CD4-positive, alpha-beta memory T cell (primary cell): ENCODE data around the gene WWC1. TPM values are rescaled to one million over a fixed set of nuclear protein-coding genes. Genes with fewer than 3 reads are reported as not detected.

Experiments used
- CTCF ChIA-PET: fragments of 350-600 bp; sonication (Branson Sonifier 250); formaldehyde crosslinking; loops from one replicate; lab custom pipeline; 2021; ENCODE audit warnings: inconsistent platforms; ENCODE audit not compliant: partially characterized antibody; lab: Charles Lee
- POLR2A ChIA-PET: fragments of 350-600 bp; sonication (Branson Sonifier 250); formaldehyde crosslinking; loops from one replicate; lab custom pipeline; 2021; ENCODE audit not compliant: partially characterized antibody; lab: Charles Lee
- DNase-seq, 5 donors: peaks; one replicate each; pipeline versions ENCODE4 v3.0.0 to v3.0.0-alpha.2; 2020 to 2022; ENCODE audit warnings: mixed read lengths in 1 of 5
- H3K27ac ChIP-seq: one replicate; pipeline ENCODE4 v1.7.0; 2013; ENCODE audit warnings: low read depth, low read length
- H3K27me3 ChIP-seq: 2 replicates; pipeline ENCODE4 v1.7.0; 2013; ENCODE audit warnings: mild to moderate bottlenecking, low read length, moderate library complexity; ENCODE audit not compliant: insufficient read depth
- H3K36me3 ChIP-seq: 2 replicates; pipeline ENCODE4 v1.7.0; 2013; ENCODE audit warnings: mild to moderate bottlenecking, low read length, moderate library complexity; ENCODE audit not compliant: insufficient read depth
- H3K4me1 ChIP-seq: 2 replicates; pipeline ENCODE4 v1.7.0; 2013; ENCODE audit warnings: mild to moderate bottlenecking, low read length, moderate library complexity; ENCODE audit not compliant: insufficient read depth
- H3K4me3 ChIP-seq, 2 donors: one replicate each; pipeline ENCODE4 v1.7.0; 2013; ENCODE audit warnings: low read length in 2 of 2, mild to moderate bottlenecking in 1 of 2
- H3K9me3 ChIP-seq, 2 donors: one replicate each; pipeline ENCODE4 v1.7.0; 2013; ENCODE audit warnings: low read length in 2 of 2, control low read depth in 1 of 2; ENCODE audit not compliant: control insufficient read depth in 1 of 2
- H3K27ac Mint-ChIP-seq, 7 donors: one replicate each; pipeline ENCODE4 v1.8.0; 2020 to 2021; ENCODE audit warnings: mixed read lengths in 7 of 7, mild to moderate bottlenecking in 6 of 7, inconsistent platforms in 3 of 7, moderate library complexity in 3 of 7
- H3K27me3 Mint-ChIP-seq, 2 donors: one replicate each; pipeline ENCODE4 v1.8.0; 2020 to 2021; ENCODE audit warnings: mixed read lengths in 2 of 2
- H3K36me3 Mint-ChIP-seq, 2 donors: one replicate each; pipeline ENCODE4 v1.8.0; 2020 to 2021; ENCODE audit warnings: mixed read lengths in 2 of 2, inconsistent platforms in 1 of 2, mild to moderate bottlenecking in 1 of 2
- H3K4me1 Mint-ChIP-seq, 4 donors: one replicate each; pipeline ENCODE4 v1.8.0; 2020 to 2021; ENCODE audit warnings: mixed read lengths in 4 of 4, mild to moderate bottlenecking in 1 of 4
- H3K4me3 Mint-ChIP-seq, 8 donors: one replicate each; pipeline ENCODE4 v1.8.0; 2020 to 2021; ENCODE audit warnings: mixed read lengths in 8 of 8, mild to moderate bottlenecking in 7 of 8, moderate library complexity in 6 of 8, inconsistent platforms in 3 of 8
- H3K9me3 Mint-ChIP-seq, 8 donors: one replicate each; pipeline ENCODE4 v1.8.0; 2020 to 2021; ENCODE audit warnings: mixed read lengths in 8 of 8, mild to moderate bottlenecking in 5 of 8, inconsistent platforms in 3 of 8, moderate library complexity in 1 of 8
- intact Hi-C: fragments of 100-400 bp; cut with micrococcal nuclease; formaldehyde crosslinking; loops from one replicate; pipeline ENCODE4 v1.15.1; 2023
- polyA plus RNA-seq, 2 donors: library from polyadenylated mRNA; unstranded; fragments of 300-500 nt; fragmentation: Illumina TruSeq; gene quantifications; one replicate each; pipeline ENCODE4 v1.2.3, GENCODE V29; 2021
- total RNA-seq, 2 experiments: library from RNA; stranded (reverse); gene quantifications; one replicate each; pipeline ENCODE4 v1.2.3, GENCODE V29; 2021

WWC1 gene
- total and polyA plus RNA-seq, 4 experiments from 2014 or later: 0.22 to 2.7 (median 1.5) TPM

DNA sequence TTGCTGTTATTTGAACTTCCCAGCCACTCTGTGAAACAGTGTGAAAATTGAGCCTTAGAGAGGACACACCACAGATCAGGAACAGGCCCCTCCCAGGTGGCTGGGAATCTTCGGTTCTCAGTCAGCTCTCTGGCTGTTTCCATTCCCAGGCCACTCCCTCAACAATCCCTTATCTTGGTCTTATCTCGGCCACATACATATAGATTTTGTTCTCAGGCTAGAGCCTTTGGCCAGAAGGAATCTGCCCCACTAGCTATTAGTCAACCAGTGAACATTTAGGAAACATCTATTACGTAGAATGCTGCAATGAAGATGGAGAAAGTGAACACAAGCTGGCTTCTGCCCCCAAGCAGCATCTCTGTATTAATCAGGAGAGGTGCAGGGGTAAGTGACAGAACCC lies 21.0 kb upstream of the WWC1 start:
- no peak overlapping the region for H3K4me3 Mint-ChIP-seq
- no peaks in the 10 kb centered on the region for H3K27me3 ChIP-seq
- no peak overlapping the region for H3K27ac ChIP-seq
- no peaks in the 10 kb centered on the region for H3K36me3 ChIP-seq
- peaks cover 10% of the 10 kb centered on the region for H3K4me1 ChIP-seq
- H3K4me3 ChIP-seq: no peak overlapping the region
- H3K9me3 ChIP-seq: no peaks in the 10 kb centered on the region
- POLR2A ChIA-PET: no interaction called here
- H3K9me3 Mint-ChIP-seq: no peaks in the 10 kb centered on the region
- intact Hi-C loops: no loop called here
- peaks cover 3 to 19% of the 10 kb centered on the region in 2 donors for H3K27me3 Mint-ChIP-seq
- no peaks in the 10 kb centered on the region for H3K36me3 Mint-ChIP-seq
- H3K27ac Mint-ChIP-seq: no peak overlapping the region
- H3K4me1 Mint-ChIP-seq: peaks cover 7 to 14% (median 11%) of the 10 kb centered on the region in 4 donors
- CTCF ChIA-PET: interaction anchor here (0.6 to 2.2 kb wide), 20 partner anchors 9 to 1311 kb away, joined by 3 to 14 read pairs (median 4); no protein-coding TSS in a partner anchor
- no peak for DNase-seq

DNA sequence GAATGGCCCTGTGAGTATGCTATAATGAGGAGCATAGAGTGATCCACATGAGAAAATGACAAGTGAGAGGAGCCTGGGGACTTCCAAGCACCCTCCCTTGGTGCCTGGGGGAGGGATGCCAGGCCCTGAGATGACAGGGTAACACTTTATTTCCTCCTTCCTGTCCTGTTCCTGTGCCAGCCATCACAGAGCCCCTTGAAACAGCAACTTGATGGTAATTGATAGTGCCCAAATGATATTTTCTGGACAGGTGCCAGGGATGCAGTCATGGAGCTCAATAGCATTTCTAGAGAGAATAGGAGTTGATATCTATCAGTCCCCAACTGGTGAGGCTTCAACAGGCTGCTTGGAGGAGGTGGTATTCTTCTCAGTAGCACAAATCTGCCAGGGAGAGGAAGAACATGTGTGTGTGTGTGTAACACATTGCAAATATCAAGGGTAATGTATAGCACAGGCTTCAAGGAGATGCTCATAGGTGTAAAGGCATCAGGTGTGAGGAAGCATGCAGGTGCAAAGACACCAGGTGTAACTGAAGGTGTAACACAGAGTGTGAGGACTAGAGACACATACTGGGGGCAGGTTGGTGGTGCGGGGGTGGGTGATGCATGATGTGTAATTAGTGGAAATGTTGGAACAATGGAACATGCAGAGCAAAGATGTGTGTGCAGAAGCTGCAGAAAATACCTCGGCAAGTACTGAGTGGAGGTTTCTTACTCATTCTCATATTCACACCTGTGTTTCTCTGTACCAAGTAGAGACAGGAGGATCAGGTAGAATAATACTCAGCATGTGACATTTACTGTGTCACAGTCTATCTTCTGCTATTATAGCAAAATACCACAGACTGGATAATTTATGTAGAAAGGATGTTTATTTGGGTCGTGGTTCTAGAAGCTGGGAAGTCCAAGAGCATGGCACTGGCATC lies 18.1 kb upstream of the WWC1 start:
- POLR2A ChIA-PET: no interaction called here
- intact Hi-C loops: no loop called here
- peaks cover 7 to 14% (median 11%) of the 10 kb centered on the region in 4 donors for H3K4me1 Mint-ChIP-seq
- DNase-seq: no peak
- CTCF ChIA-PET: interaction anchor here (1.2 kb wide), 1 partner anchor 8 kb away, joined by 4 read pairs; no protein-coding TSS in a partner anchor
- Histone ChIP-seq H3K4me3 (no peak overlapping the region), H3K4me1 (peaks cover 10% of the 10 kb centered on the region), H3K27ac (no peak overlapping the region), H3K36me3 (no peaks in the 10 kb centered on the region), H3K27me3 (no peaks in the 10 kb centered on the region), H3K9me3 (no peaks in the 10 kb centered on the region)
- H3K4me3 Mint-ChIP-seq: no peak overlapping the region
- H3K36me3 Mint-ChIP-seq: no peaks in the 10 kb centered on the region
- H3K27me3 Mint-ChIP-seq: peaks cover 4 to 28% of the 10 kb centered on the region in 2 donors
- no peaks in the 10 kb centered on the region for H3K9me3 Mint-ChIP-seq
- H3K27ac Mint-ChIP-seq: no peak overlapping the region

DNA sequence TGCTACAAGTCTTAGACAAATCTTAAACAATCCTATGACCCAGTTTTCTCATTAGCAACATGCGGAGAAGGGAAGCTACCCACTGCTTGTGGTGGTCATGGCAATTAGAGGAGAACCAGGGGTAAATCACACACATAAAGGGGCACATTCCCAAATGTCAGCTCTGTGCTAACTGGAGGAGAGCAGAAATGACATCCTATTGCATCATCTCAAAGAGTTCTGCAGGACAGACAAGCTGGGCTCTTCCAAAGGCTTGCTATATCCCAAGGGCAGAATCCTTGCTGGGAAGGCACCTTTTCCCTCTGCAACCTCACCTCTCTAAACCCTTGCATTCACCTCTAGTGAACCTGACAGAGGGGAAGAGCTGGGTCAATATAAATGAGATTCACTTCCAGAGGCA lies 17.0 kb upstream of the WWC1 start:
- no peak overlapping the region for H3K27ac Mint-ChIP-seq

DNA sequence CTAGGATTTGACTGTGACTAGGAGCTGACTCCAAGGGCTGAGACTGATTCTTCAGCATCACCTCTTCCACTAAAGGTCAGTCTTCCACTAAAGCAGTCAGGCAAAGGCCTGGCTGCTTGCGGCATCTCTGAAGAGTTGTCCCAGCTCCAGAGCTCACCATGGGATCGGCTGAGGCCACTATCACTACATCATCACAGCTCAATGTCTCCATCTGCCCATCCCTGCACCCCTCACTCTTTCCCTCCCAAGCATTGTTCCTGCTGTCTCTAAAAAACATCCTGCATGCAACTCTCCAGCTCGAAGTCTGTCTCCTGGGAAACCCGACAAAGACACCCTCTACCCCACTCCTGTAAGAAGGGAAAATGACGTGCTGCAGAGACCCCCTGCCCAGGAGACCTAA lies 15.5 kb upstream of the WWC1 start:
- H3K4me1 Mint-ChIP-seq: peaks cover 0 to 3% (median 0%) of the 10 kb centered on the region in 4 donors
- H3K4me3 Mint-ChIP-seq: no peak overlapping the region
- no peak for DNase-seq
- intact Hi-C loops: no loop called here
- no peak overlapping the region for H3K27ac Mint-ChIP-seq
- H3K27me3 Mint-ChIP-seq: peaks cover 7 to 28% of the 10 kb centered on the region in 2 donors
- CTCF ChIA-PET: no interaction called here
- H3K9me3 ChIP-seq: no peaks in the 10 kb centered on the region
- no peak overlapping the region for H3K27ac ChIP-seq
- POLR2A ChIA-PET: no interaction called here
- H3K36me3 ChIP-seq: no peaks in the 10 kb centered on the region
- H3K36me3 Mint-ChIP-seq: no peaks in the 10 kb centered on the region
- H3K4me3 ChIP-seq: no peak overlapping the region
- H3K27me3 ChIP-seq: no peaks in the 10 kb centered on the region
- no peaks in the 10 kb centered on the region for H3K4me1 ChIP-seq
- no peaks in the 10 kb centered on the region for H3K9me3 Mint-ChIP-seq

More for the DNA sequence above, 17.0 kb upstream of the WWC1 start:
- Mint-ChIP-seq H3K27me3 (peaks cover 4 to 28% of the 10 kb centered on the region in 2 donors), H3K36me3 (no peaks in the 10 kb centered on the region), H3K4me1 (peaks cover 1 to 3% (median 3%) of the 10 kb centered on the region in 4 donors), H3K4me3 (no peak overlapping the region), H3K9me3 (no peaks in the 10 kb centered on the region)
- Histone ChIP-seq H3K4me1 (peaks cover 4% of the 10 kb centered on the region), H3K9me3 (no peaks in the 10 kb centered on the region), H3K36me3 (no peaks in the 10 kb centered on the region), H3K27ac (no peak overlapping the region), H3K4me3 (no peak overlapping the region), H3K27me3 (no peaks in the 10 kb centered on the region)
- intact Hi-C loops: no loop called here
- DNase-seq: no peak
- ChIA-PET POLR2A (no interaction called here), CTCF (interaction anchor here (0.9 to 1.2 kb wide), 3 partner anchors 9 to 407 kb away, joined by 3 to 4 read pairs (median 3); no protein-coding TSS in a partner anchor)

DNA sequence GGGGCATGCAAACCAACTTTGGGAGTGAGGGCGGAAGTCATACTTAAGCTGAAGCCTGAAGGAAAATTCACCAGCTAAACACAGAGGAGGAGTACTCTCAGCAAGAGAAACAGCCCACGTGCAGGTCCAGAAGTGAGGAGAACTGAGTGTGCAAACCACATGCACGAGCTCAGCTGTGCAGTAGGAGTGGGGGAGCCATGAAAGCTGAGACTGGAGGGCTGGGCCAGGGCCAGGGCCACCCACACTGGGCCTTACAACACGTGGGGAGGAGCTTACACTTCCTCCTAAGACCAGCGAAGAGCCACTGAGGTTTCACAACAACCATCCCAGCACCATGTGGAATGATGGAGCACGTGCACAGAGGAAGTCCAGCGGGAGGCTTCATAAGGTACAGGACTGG lies 9.3 kb upstream of the WWC1 start:
- Mint-ChIP-seq H3K27ac (no peak overlapping the region), H3K27me3 (peaks cover 8 to 11% of the 10 kb centered on the region in 2 donors), H3K4me3 (no peak overlapping the region), H3K9me3 (peaks cover 2 to 44% (median 18%) of the 10 kb centered on the region in 8 donors), H3K36me3 (peaks cover 2 to 4% of the 10 kb centered on the region in 2 donors), H3K4me1 (peaks cover 0 to 1% (median 0%) of the 10 kb centered on the region in 4 donors)
- Histone ChIP-seq H3K4me3 (no peak overlapping the region), H3K9me3 (peaks cover 0 to 5% of the 10 kb centered on the region in 2 donors), H3K4me1 (no peaks in the 10 kb centered on the region), H3K27me3 (no peaks in the 10 kb centered on the region), H3K27ac (no peak overlapping the region), H3K36me3 (no peaks in the 10 kb centered on the region)
- intact Hi-C loops: no loop called here
- DNase-seq: no peak
- ChIA-PET CTCF (interaction anchor here (1.2 to 2.6 kb wide), 3 partner anchors 9 to 14 kb away, joined by 7 to 10 read pairs (median 9); partner anchors contain the start of gene WWC1), POLR2A (interaction anchor here (1.3 kb wide), 1 partner anchor 10 kb away, joined by 3 read pairs; no protein-coding TSS in a partner anchor)

DNA sequence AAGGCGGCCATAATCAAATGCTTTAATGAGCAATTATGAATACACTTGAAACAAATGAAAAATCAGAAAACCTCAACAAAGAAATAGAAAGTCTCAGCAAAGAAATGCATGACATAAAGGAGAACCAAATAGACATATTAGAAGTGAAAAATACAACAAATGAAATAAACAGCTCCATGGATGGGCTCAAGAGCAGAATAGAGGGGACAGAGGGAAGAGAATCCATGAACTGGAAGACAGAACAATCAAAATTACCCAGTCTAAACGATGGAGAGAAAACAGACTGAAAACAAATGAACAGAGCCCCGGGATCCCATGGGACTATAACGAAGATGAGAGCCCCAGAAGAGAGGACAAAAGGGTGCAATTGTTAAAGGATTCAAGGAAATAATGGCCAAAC lies 6.6 kb upstream of the WWC1 start:
- DNase-seq: no peak
- Mint-ChIP-seq H3K27ac (no peak overlapping the region), H3K36me3 (peaks cover 2 to 4% of the 10 kb centered on the region in 2 donors), H3K9me3 (peaks cover 2 to 44% (median 18%) of the 10 kb centered on the region in 8 donors), H3K4me3 (no peak overlapping the region), H3K27me3 (peaks cover 10 to 11% of the 10 kb centered on the region in 2 donors), H3K4me1 (peaks cover 1 to 3% (median 3%) of the 10 kb centered on the region in 4 donors)
- peaks cover 0 to 5% of the 10 kb centered on the region in 2 donors for H3K9me3 ChIP-seq
- POLR2A ChIA-PET: no interaction called here
- intact Hi-C loops: no loop called here
- H3K27me3 ChIP-seq: no peaks in the 10 kb centered on the region
- CTCF ChIA-PET: no interaction called here
- no peak overlapping the region for H3K27ac ChIP-seq
- H3K36me3 ChIP-seq: no peaks in the 10 kb centered on the region
- no peak overlapping the region for H3K4me3 ChIP-seq
- no peaks in the 10 kb centered on the region for H3K4me1 ChIP-seq

DNA sequence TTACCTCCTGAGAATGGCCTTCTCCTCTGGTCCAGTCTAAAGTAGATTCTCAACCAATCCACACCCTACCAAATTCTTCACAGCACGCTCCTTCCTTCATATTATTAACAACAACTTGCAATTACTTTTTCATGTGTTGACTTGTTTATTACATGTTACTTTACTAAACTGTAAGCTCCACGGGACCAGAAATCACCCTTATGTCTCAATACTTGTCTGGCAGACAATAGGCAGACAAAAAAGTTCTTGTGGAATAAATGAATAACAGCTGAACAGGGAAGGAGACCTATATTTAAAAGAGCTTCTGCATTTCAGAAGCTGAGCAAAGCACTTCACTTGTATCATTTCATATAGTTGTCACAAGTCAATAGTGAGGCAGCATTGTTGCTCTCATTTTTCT lies 5.7 kb upstream of the WWC1 start:
- Mint-ChIP-seq H3K27ac (no peak overlapping the region), H3K4me3 (no peak overlapping the region), H3K9me3 (peaks cover 2 to 44% (median 18%) of the 10 kb centered on the region in 8 donors), H3K4me1 (peaks cover 2 to 7% (median 6%) of the 10 kb centered on the region in 4 donors), H3K27me3 (peaks cover 6 to 8% of the 10 kb centered on the region in 2 donors), H3K36me3 (peaks cover 2 to 4% of the 10 kb centered on the region in 2 donors)
- no peak for DNase-seq
- Histone ChIP-seq H3K27ac (no peak overlapping the region), H3K4me1 (no peaks in the 10 kb centered on the region), H3K36me3 (no peaks in the 10 kb centered on the region), H3K27me3 (no peaks in the 10 kb centered on the region), H3K9me3 (peaks cover 0 to 5% of the 10 kb centered on the region in 2 donors), H3K4me3 (no peak overlapping the region)
- intact Hi-C loops: no loop called here
- ChIA-PET CTCF (no interaction called here), POLR2A (no interaction called here)
